Endothelial cell of umbilical vein (primary cell): Measurements from ENCODE around the gene BNIPL.

Experiments used
- CTCF ChIP-seq, 2 donors: IDR thresholded peaks; 1 replicate in 1 of 2; 2 replicates in 1 of 2; pipeline ENCODE4 v1.5.1; 2011; ENCODE audit warnings: low read length in 2 of 2, mild to moderate bottlenecking in 2 of 2, moderate library complexity in 2 of 2, control low read depth in 1 of 2, inconsistent platforms in 1 of 2, low read depth in 1 of 2; ENCODE audit not compliant: insufficient read depth in 1 of 2; ENCODE audit errors: extremely low read depth in 1 of 2
- FOS ChIP-seq: IDR thresholded peaks from 2 replicates; pipeline ENCODE4 v1.6.1; 2011; ENCODE audit warnings: mild to moderate bottlenecking, low read length, moderate library complexity, borderline replicate concordance; ENCODE audit not compliant: insufficient read depth
- GATA2 ChIP-seq: IDR thresholded peaks from 2 replicates; pipeline ENCODE4 v1.7.0; 2011; ENCODE audit warnings: low read depth, mild to moderate bottlenecking, moderate library complexity, mixed read lengths, low read length; ENCODE audit not compliant: insufficient read length, insufficient read depth
- JUN ChIP-seq: IDR thresholded peaks from 2 replicates; pipeline ENCODE4 v1.6.1; 2011; ENCODE audit warnings: borderline replicate concordance, low read depth; ENCODE audit not compliant: insufficient read length, insufficient read depth
- POLR2A ChIP-seq: IDR thresholded peaks from 2 replicates; pipeline ENCODE4 v1.6.1; 2012; ENCODE audit warnings: low read depth, mild to moderate bottlenecking, control low read depth, low read length
- POLR2AphosphoS5 ChIP-seq: IDR thresholded peaks from 2 replicates; pipeline ENCODE4 v1.6.1; 2012; ENCODE audit warnings: low read depth, mild to moderate bottlenecking, control low read depth, low read length, moderate library complexity; ENCODE audit not compliant: insufficient read depth
- TF ChIP-seq, protein P1 (sequence below): IDR thresholded peaks from 2 replicates; pipeline ENCODE4 v1.6.1; 2011; ENCODE audit not compliant: insufficient read depth, insufficient read length

DNA sequence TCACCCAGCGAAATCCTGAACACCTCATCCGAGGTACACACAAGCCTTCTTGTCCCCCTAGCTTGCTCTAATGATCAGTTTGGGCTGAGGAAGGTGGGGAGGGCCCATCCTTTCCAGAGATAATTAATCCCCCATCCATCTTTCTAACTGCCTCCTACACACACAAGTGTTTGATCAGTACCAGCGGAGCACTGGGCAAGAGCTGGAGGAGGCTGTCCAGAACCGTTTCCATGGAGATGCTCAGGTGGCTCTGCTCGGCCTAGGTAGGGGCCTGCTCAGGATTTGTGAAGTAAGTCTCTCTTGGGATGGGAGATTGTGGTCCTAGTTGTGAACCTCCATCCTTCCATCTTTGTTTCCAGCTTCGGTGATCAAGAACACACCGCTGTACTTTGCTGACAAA lies 48.5 kb upstream of the BNIPL start:
- TF ChIP-seq CTCF (IDR thresholded peaks at IDR 0.05; ENCODE audit: extremely low read depth in 1 of 2, insufficient read depth in 1 of 2, low read depth in 1 of 2, low read length in 2 of 2), result no peak
- TF ChIP-seq POLR2A, result no peak
- no peak for TF ChIP-seq GATA2
- no peak for TF ChIP-seq FOS
- TF ChIP-seq POLR2AphosphoS5, result no peak
- TF ChIP-seq, protein P1, sequence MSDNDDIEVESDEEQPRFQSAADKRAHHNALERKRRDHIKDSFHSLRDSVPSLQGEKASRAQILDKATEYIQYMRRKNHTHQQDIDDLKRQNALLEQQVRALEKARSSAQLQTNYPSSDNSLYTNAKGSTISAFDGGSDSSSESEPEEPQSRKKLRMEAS, result no peak
- TF ChIP-seq JUN, result no peak
